ENCODE data around the gene TNIP2.

The TNIP2 gene

GRCh38 chr4:2792711-2793585 lies 36.8 kb upstream of the TNIP2 start, which contains the start of gene SH3BP2:
TSS of gene SH3BP2 (plus strand) at chr4:2793085. CDS start at chr4:2820618, 27,533 bp downstream.
- H3K4me2 ChIP-seq (ENCODE audit: low read length, poor library complexity, severe bottlenecking), result peak within 1 kb of the TSS; percentile 73
- H3K9me3 ChIP-seq (ENCODE audit: control insufficient read depth, low read length), result no peaks in the 10 kb centered on the region
- peak within 1 kb of the TSS; percentile 97 to 99 for H3K18ac ChIP-seq (ENCODE audit: low read depth in 1 of 2, low read length in 2 of 2)
- no peaks in the 10 kb centered on the region for H3K79me1 ChIP-seq (replicated peaks; ENCODE audit: low read length, poor library complexity, severe bottlenecking)
- peak within 1 kb of the TSS; percentile 83 for H4K91ac ChIP-seq (ENCODE audit: low read length)
- no peak within 1 kb of the TSS for H3K23ac ChIP-seq (ENCODE audit: low read length in 2 of 2)
- WGBS, result 6% methylated on average over 59 of the region's 104 CpGs
- H2BK5ac ChIP-seq (ENCODE audit: low read depth, low read length, poor library complexity, severe bottlenecking), result no peak within 1 kb of the TSS
- peak within 1 kb of the TSS; percentile 26 to 78 for H3K4ac ChIP-seq (ENCODE audit: low read depth in 1 of 2, low read length in 2 of 2)
- H2BK12ac ChIP-seq (ENCODE audit: low read length in 2 of 2), result peak within 1 kb of the TSS; percentile 97 to 99
- peaks cover 0 to 18% of the 10 kb centered on the region in 2 experiments for H3K36me3 ChIP-seq (ENCODE audit: control insufficient read depth in 1 of 2, insufficient read depth in 2 of 2, low read depth in 1 of 2, low read length in 2 of 2)
- peak within 1 kb of the TSS; percentile 77 for H3K9ac ChIP-seq (ENCODE audit: low read length)
- peak within 1 kb of the TSS; percentile 67 for H2BK120ac ChIP-seq (ENCODE audit: low read depth, low read length)
- H2BK15ac ChIP-seq (ENCODE audit: low read depth, poor library complexity, severe bottlenecking), result peak within 1 kb of the TSS; percentile 19
- peak within 1 kb of the TSS; percentile 63 for H3K27ac ChIP-seq (ENCODE audit: low read length, poor library complexity, severe bottlenecking)
- H4K8ac ChIP-seq (ENCODE audit: low read length), result peak within 1 kb of the TSS; percentile 33
- peak within 1 kb of the TSS; percentile 68 to 81 for H3K14ac ChIP-seq (ENCODE audit: low read length in 2 of 2)
- DNase-seq, result peak; percentile 72
- peak within 1 kb of the TSS; percentile 70 to 78 for H3K4me3 ChIP-seq (ENCODE audit: insufficient read depth in 1 of 2, low read depth in 1 of 2, low read length in 2 of 2)
- H2AK5ac ChIP-seq (ENCODE audit: low read length, severe bottlenecking), result peak within 1 kb of the TSS; percentile 21
- H2AFZ ChIP-seq (ENCODE audit: low read depth, low read length), result no peak within 1 kb of the TSS
- H3K4me1 ChIP-seq (ENCODE audit: control insufficient read depth, insufficient read depth, low read depth, low read length), result peaks cover 52% of the 10 kb centered on the region
- no peaks in the 10 kb centered on the region for H3K27me3 ChIP-seq (ENCODE audit: control insufficient read depth in 1 of 2, insufficient read depth in 1 of 2, low read length in 2 of 2)

- no peak overlapping the region for H3K9ac ChIP-seq (ENCODE audit: low read length)
- H3K4me3 ChIP-seq (ENCODE audit: insufficient read depth in 1 of 2, low read depth in 1 of 2, low read length in 2 of 2), result no peak overlapping the region
Measured at GRCh38 chr4:2792396-2792710, 36.2 kb upstream of the TNIP2 start.

GRCh38 chr4:2791518-2792395 lies 35.6 kb upstream of the TNIP2 start:
- H2BK120ac ChIP-seq (ENCODE audit: low read depth, low read length), result no peak overlapping the region
- 96% methylated on average over 8 of the region's 10 CpGs for WGBS
- H3K4ac ChIP-seq (ENCODE audit: low read depth in 1 of 2, low read length in 2 of 2), result no peak overlapping the region
- no peaks in the 10 kb centered on the region for H3K27me3 ChIP-seq (ENCODE audit: control insufficient read depth in 1 of 2, insufficient read depth in 1 of 2, low read length in 2 of 2)
- H2BK15ac ChIP-seq (ENCODE audit: low read depth, poor library complexity, severe bottlenecking), result no peak overlapping the region
- H3K18ac ChIP-seq (ENCODE audit: low read depth in 1 of 2, low read length in 2 of 2), result no peak overlapping the region
- peaks cover 0 to 6% of the 10 kb centered on the region in 2 experiments for H3K36me3 ChIP-seq (ENCODE audit: control insufficient read depth in 1 of 2, insufficient read depth in 2 of 2, low read depth in 1 of 2, low read length in 2 of 2)
- no peak overlapping the region for H2BK12ac ChIP-seq (ENCODE audit: low read length in 2 of 2)
- no peak overlapping the region for H3K23ac ChIP-seq (ENCODE audit: low read length in 2 of 2)
- no peak overlapping the region for H4K8ac ChIP-seq (ENCODE audit: low read length)
- H2AFZ ChIP-seq (ENCODE audit: low read depth, low read length), result no peak overlapping the region
- H3K79me1 ChIP-seq (replicated peaks; ENCODE audit: low read length, poor library complexity, severe bottlenecking), result no peaks in the 10 kb centered on the region
- H3K9me3 ChIP-seq (ENCODE audit: control insufficient read depth, low read length), result no peaks in the 10 kb centered on the region
- H3K27ac ChIP-seq (ENCODE audit: low read length, poor library complexity, severe bottlenecking), result no peak overlapping the region
- no peak overlapping the region for H3K4me3 ChIP-seq (ENCODE audit: insufficient read depth in 1 of 2, low read depth in 1 of 2, low read length in 2 of 2)
- no peak for DNase-seq
- peak overlapping the region; percentile 21 for H4K91ac ChIP-seq (ENCODE audit: low read length)
- no peak overlapping the region for H3K4me2 ChIP-seq (ENCODE audit: low read length, poor library complexity, severe bottlenecking)
- H3K4me1 ChIP-seq (ENCODE audit: control insufficient read depth, insufficient read depth, low read depth, low read length), result peaks cover 45% of the 10 kb centered on the region
- no peak overlapping the region for H3K9ac ChIP-seq (ENCODE audit: low read length)
- H3K14ac ChIP-seq (ENCODE audit: low read length in 2 of 2), result no peak overlapping the region
- H2AK5ac ChIP-seq (ENCODE audit: low read length, severe bottlenecking), result no peak overlapping the region
- no peak overlapping the region for H2BK5ac ChIP-seq (ENCODE audit: low read depth, low read length, poor library complexity, severe bottlenecking)

More at GRCh38 chr4:2792396-2792710, 36.2 kb upstream of the TNIP2 start:
- no peak overlapping the region for H2AFZ ChIP-seq (ENCODE audit: low read depth, low read length)
- peak overlapping the region in 1 of 2 experiments; percentile 37 for H3K18ac ChIP-seq (ENCODE audit: low read depth in 1 of 2, low read length in 2 of 2)
- peaks cover 0 to 12% of the 10 kb centered on the region in 2 experiments for H3K36me3 ChIP-seq (ENCODE audit: control insufficient read depth in 1 of 2, insufficient read depth in 2 of 2, low read depth in 1 of 2, low read length in 2 of 2)
- no peak overlapping the region for H2BK120ac ChIP-seq (ENCODE audit: low read depth, low read length)
- H3K23ac ChIP-seq (ENCODE audit: low read length in 2 of 2), result no peak overlapping the region
- H4K91ac ChIP-seq (ENCODE audit: low read length), result no peak overlapping the region
- no peak overlapping the region for H3K4ac ChIP-seq (ENCODE audit: low read depth in 1 of 2, low read length in 2 of 2)
- no peak overlapping the region for H3K14ac ChIP-seq (ENCODE audit: low read length in 2 of 2)
- H2BK5ac ChIP-seq (ENCODE audit: low read depth, low read length, poor library complexity, severe bottlenecking), result no peak overlapping the region
- DNase-seq, result no peak
- 66% methylated on average over 8 of the region's 8 CpGs for WGBS
- no peaks in the 10 kb centered on the region for H3K79me1 ChIP-seq (replicated peaks; ENCODE audit: low read length, poor library complexity, severe bottlenecking)
- H3K4me1 ChIP-seq (ENCODE audit: control insufficient read depth, insufficient read depth, low read depth, low read length), result peaks cover 51% of the 10 kb centered on the region
- no peak overlapping the region for H4K8ac ChIP-seq (ENCODE audit: low read length)
- no peak overlapping the region for H3K4me2 ChIP-seq (ENCODE audit: low read length, poor library complexity, severe bottlenecking)
- H3K27me3 ChIP-seq (ENCODE audit: control insufficient read depth in 1 of 2, insufficient read depth in 1 of 2, low read length in 2 of 2), result no peaks in the 10 kb centered on the region
- no peak overlapping the region for H3K27ac ChIP-seq (ENCODE audit: low read length, poor library complexity, severe bottlenecking)
- no peak overlapping the region for H2BK15ac ChIP-seq (ENCODE audit: low read depth, poor library complexity, severe bottlenecking)
- peak overlapping the region in 1 of 2 experiments; percentile 42 for H2BK12ac ChIP-seq (ENCODE audit: low read length in 2 of 2)
- no peak overlapping the region for H2AK5ac ChIP-seq (ENCODE audit: low read length, severe bottlenecking)
- H3K9me3 ChIP-seq (ENCODE audit: control insufficient read depth, low read length), result no peaks in the 10 kb centered on the region
